Endothelial cell of umbilical vein (primary cell): ENCODE data around the gene PBX3. TPM values are rescaled to one million over a fixed set of nuclear protein-coding genes. Genes with fewer than 3 reads are reported as not detected.

Source experiments
- BruUV-seq: library from RNA; stranded (reverse); fragments of 400-500 nt; replicated peaks from 2 replicates; lab custom pipeline; 2021; lab: Mats Ljungman, UMichigan
- CTCF ChIA-PET: fragments of 300-600, 350-600 bp; sonication (Branson Sonifier 250); formaldehyde crosslinking; loops from one replicate; lab custom pipeline; 2021; ENCODE audit warnings: antibody characterized with exemption, inconsistent platforms; lab: Charles Lee
- POLR2A ChIA-PET: fragments of 300-600, 350-600 bp; sonication (Branson Sonifier 250); formaldehyde crosslinking; loops from one replicate; lab custom pipeline; 2021; ENCODE audit warnings: antibody characterized with exemption, inconsistent platforms; lab: Charles Lee
- DNase-seq: peaks from one replicate; pipeline ENCODE4 v3.0.0-alpha.2; 2011; ENCODE audit warnings: low read depth, low spot score
- FAIRE-seq: peaks from 2 replicates; lab custom pipeline; 2011; peaks lifted over from hg19 to GRCh38; lab: Jason Lieb, UNC
- H2AFZ ChIP-seq: 2 replicates; pipeline ENCODE4 v1.6.0; 2012; ENCODE audit warnings: low read depth, low read length, control low read depth, inconsistent platforms
- H3K27ac ChIP-seq: 2 replicates; pipeline ENCODE4 v1.5.1; 2011; ENCODE audit warnings: low read depth, mild to moderate bottlenecking, control low read depth, low read length, moderate library complexity; ENCODE audit not compliant: insufficient read depth
- H3K27me3 ChIP-seq, 2 experiments: 2 replicates each; pipeline versions ENCODE4 v1.6.0 to v1.6.1; 2011; ENCODE audit warnings: low read length in 2 of 2, mixed read lengths in 1 of 2; ENCODE audit not compliant: control insufficient read depth in 2 of 2, insufficient read depth in 2 of 2
- H3K36me3 ChIP-seq, 2 experiments: 2 replicates in 1 of 2; 3 replicates in 1 of 2; pipeline ENCODE4 v1.5.1; 2011; ENCODE audit warnings: low read length in 2 of 2, mild to moderate bottlenecking in 1 of 2, moderate library complexity in 1 of 2; ENCODE audit not compliant: control insufficient read depth in 2 of 2, insufficient read depth in 2 of 2; ENCODE audit errors: extremely low read depth in 1 of 2
- H3K4me1 ChIP-seq: 3 replicates; pipeline ENCODE4 v1.5.1; 2011; ENCODE audit warnings: mild to moderate bottlenecking, low read length; ENCODE audit not compliant: control insufficient read depth, insufficient read depth; ENCODE audit errors: extremely low read depth
- H3K4me2 ChIP-seq: 2 replicates; pipeline ENCODE4 v1.6.1; 2011; ENCODE audit warnings: low read length, control low read depth, mixed read lengths; ENCODE audit not compliant: insufficient read depth
- H3K4me3 ChIP-seq, 3 experiments: fragments of 200-600 bp in 1 of 3; sonication (generic), shearing (Covaris generic) in 1 of 3; replicated peaks in 1 of 3; 2 replicates each; pipeline ENCODE4 v1.5.1; 2011 to 2016; ENCODE audit warnings: control low read depth in 3 of 3, low read length in 3 of 3, mild to moderate bottlenecking in 2 of 3, inconsistent platforms in 1 of 3, low read depth in 1 of 3, moderate library complexity in 1 of 3; ENCODE audit not compliant: insufficient read depth in 1 of 3
- H3K79me2 ChIP-seq: 2 replicates; pipeline ENCODE4 v1.6.0; 2012; ENCODE audit warnings: low read length, inconsistent platforms; ENCODE audit not compliant: control insufficient read depth, insufficient read depth
- H3K9ac ChIP-seq: replicated peaks from 2 replicates; pipeline ENCODE3; 2011; ENCODE audit warnings: low read length, control low read depth; ENCODE audit not compliant: insufficient read depth; ENCODE audit errors: extremely low read depth
- H3K9me1 ChIP-seq: replicated peaks from 3 replicates; pipeline ENCODE4 v1.6.0; 2011; ENCODE audit warnings: mild to moderate bottlenecking, low read length; ENCODE audit not compliant: control insufficient read depth, insufficient read depth; ENCODE audit errors: extremely low read depth
- H3K9me3 ChIP-seq: replicated peaks from 2 replicates; pipeline ENCODE4 v1.5.1; 2012; ENCODE audit warnings: low read length, inconsistent platforms; ENCODE audit not compliant: control insufficient read depth, insufficient read depth
- H4K20me1 ChIP-seq: replicated peaks from 2 replicates; pipeline ENCODE3; 2011; ENCODE audit warnings: mild to moderate bottlenecking, low read length; ENCODE audit not compliant: control insufficient read depth, insufficient read depth; ENCODE audit errors: extremely low read depth
- CTCF ChIP-seq, 2 donors: IDR thresholded peaks; 1 replicate in 1 of 2; 2 replicates in 1 of 2; pipeline ENCODE4 v1.5.1; 2011; ENCODE audit warnings: low read length in 2 of 2, mild to moderate bottlenecking in 2 of 2, moderate library complexity in 2 of 2, control low read depth in 1 of 2, inconsistent platforms in 1 of 2, low read depth in 1 of 2; ENCODE audit not compliant: insufficient read depth in 1 of 2; ENCODE audit errors: extremely low read depth in 1 of 2
- EZH2 ChIP-seq: IDR thresholded peaks from 2 replicates; pipeline ENCODE4 v1.6.1; 2012; ENCODE audit warnings: borderline replicate concordance, low read depth, mild to moderate bottlenecking, moderate library complexity, low read length, inconsistent platforms; ENCODE audit not compliant: severe bottlenecking
- FOS ChIP-seq: IDR thresholded peaks from 2 replicates; pipeline ENCODE4 v1.6.1; 2011; ENCODE audit warnings: mild to moderate bottlenecking, low read length, moderate library complexity, borderline replicate concordance; ENCODE audit not compliant: insufficient read depth
- GATA2 ChIP-seq: IDR thresholded peaks from 2 replicates; pipeline ENCODE4 v1.7.0; 2011; ENCODE audit warnings: low read depth, mild to moderate bottlenecking, moderate library complexity, mixed read lengths, low read length; ENCODE audit not compliant: insufficient read length, insufficient read depth
- JUN ChIP-seq: IDR thresholded peaks from 2 replicates; pipeline ENCODE4 v1.6.1; 2011; ENCODE audit warnings: borderline replicate concordance, low read depth; ENCODE audit not compliant: insufficient read length, insufficient read depth
- MAX ChIP-seq: IDR thresholded peaks from 2 replicates; pipeline ENCODE4 v1.6.1; 2011; ENCODE audit not compliant: insufficient read depth, insufficient read length
- MYC ChIP-seq: IDR thresholded peaks from one replicate; pipeline ENCODE4 v1.6.1; 2011; ENCODE audit warnings: mild to moderate bottlenecking, low read depth, low read length
- POLR2A ChIP-seq: IDR thresholded peaks from 2 replicates; pipeline ENCODE4 v1.6.1; 2012; ENCODE audit warnings: low read depth, mild to moderate bottlenecking, control low read depth, low read length
- POLR2AphosphoS5 ChIP-seq: IDR thresholded peaks from 2 replicates; pipeline ENCODE4 v1.6.1; 2012; ENCODE audit warnings: low read depth, mild to moderate bottlenecking, control low read depth, low read length, moderate library complexity; ENCODE audit not compliant: insufficient read depth
- dilution Hi-C: fragments of 300-500 bp; cut with MboI; formaldehyde crosslinking; loops from one replicate; pipeline ENCODE4 v1.15.0; 2019; ENCODE audit warnings: low sequenced_read_pairs; ENCODE audit not compliant: extremely low pct_ligation_motif_present
- intact Hi-C: fragments of 100-400 bp; cut with micrococcal nuclease; formaldehyde crosslinking; loops from one replicate; pipeline ENCODE4 v1.10.0; 2022
- polyA plus RNA-seq, 4 experiments: library from polyadenylated mRNA; depleted of rRNA in 3 of 4; stranded (reverse) in 3 of 4; unstranded in 1 of 4; fragments of >200 nt; gene quantifications; 2 replicates each; pipeline versions ENCODE4 v1.2.1 to v1.2.3, GENCODE V29; 2011 to 2012; ENCODE audit warnings: missing spikeins in 1 of 4
- total RNA-seq: library from RNA; stranded (reverse); gene quantifications from 2 replicates; pipeline ENCODE4 v1.2.3, GENCODE V29; 2021

The PBX3 gene
- total and polyA plus RNA-seq, 2 donors (not counting 3 experiments of a cell fraction or from before 2014, with no cell fraction given), result 18.8 to 42.0 TPM

GRCh38 chr9:125982798-125983406 lies 235.7 kb downstream of the PBX3 start:
- Histone ChIP-seq H3K4me3 (no peak overlapping the region), H3K9me1 (no peaks in the 10 kb centered on the region), H3K9ac (no peak overlapping the region), H3K79me2 (no peaks in the 10 kb centered on the region), H3K27ac (no peak overlapping the region), H4K20me1 (no peaks in the 10 kb centered on the region), H3K9me3 (no peaks in the 10 kb centered on the region), H2AFZ (no peak overlapping the region), H3K4me1 (no peaks in the 10 kb centered on the region), H3K4me2 (no peak overlapping the region), H3K36me3 (no peaks in the 10 kb centered on the region), H3K27me3 (peaks cover 3 to 4% of the 10 kb centered on the region in 2 experiments)
- BruUV-seq, result no TSS peak
- TF ChIP-seq POLR2A (no peak), EZH2 (no peak)
- dilution Hi-C loops (no loop called here), intact Hi-C loops (no loop called here)
- ChIA-PET POLR2A (no interaction called here), CTCF (no interaction called here)
- DNase-seq, result no peak
- no peak for FAIRE-seq

GRCh38 chr9:125983681-125984080 lies 236.5 kb downstream of the PBX3 start:
- FAIRE-seq, result no peak
- peaks cover 0 to 3% of the 10 kb centered on the region in 2 experiments for H3K27me3 ChIP-seq
- dilution Hi-C loops, result no loop called here
- no peak for DNase-seq
- no peaks in the 10 kb centered on the region for H3K9me3 ChIP-seq
- no peaks in the 10 kb centered on the region for H4K20me1 ChIP-seq
- H3K4me3 ChIP-seq, result no peak overlapping the region
- no peaks in the 10 kb centered on the region for H3K4me1 ChIP-seq
- BruUV-seq, result no TSS peak
- POLR2A ChIA-PET, result no interaction called here
- CTCF ChIA-PET, result no interaction called here
- no peaks in the 10 kb centered on the region for H3K36me3 ChIP-seq
- H3K79me2 ChIP-seq, result no peaks in the 10 kb centered on the region
- H2AFZ ChIP-seq, result no peak overlapping the region
- no peak overlapping the region for H3K4me2 ChIP-seq
- H3K9ac ChIP-seq, result no peak overlapping the region
- no peak for TF ChIP-seq POLR2AphosphoS5
- no peak for TF ChIP-seq MAX
- TF ChIP-seq POLR2A, result no peak
- no peak for TF ChIP-seq MYC
- TF ChIP-seq GATA2, result no peak
- no peak for TF ChIP-seq FOS
- no peak for TF ChIP-seq JUN
- no peak for TF ChIP-seq CTCF (IDR thresholded peaks at IDR 0.05; ENCODE audit: extremely low read depth in 1 of 2, insufficient read depth in 1 of 2, low read depth in 1 of 2, low read length in 2 of 2)
- no peak for TF ChIP-seq EZH2
- no peaks in the 10 kb centered on the region for H3K9me1 ChIP-seq
- intact Hi-C loops, result no loop called here
- no peak overlapping the region for H3K27ac ChIP-seq
